K562 (cell line): ENCODE results near the gene CELA3B. TPM values are rescaled to one million over a fixed set of nuclear protein-coding genes. Genes with fewer than 3 reads are reported as not detected.
A peak's percentile ranks its signal among the peaks of the same experiment; 100 is the strongest.

Experiments used
- CREM ChIP-seq: IDR thresholded peaks from 2 replicates; pipeline ENCODE4 v1.6.1; 2014; ENCODE audit warnings: antibody characterized with exemption, low read depth
- EP400 ChIP-seq: fragments of 450-650 bp; IDR thresholded peaks from 2 replicates; pipeline ENCODE4 v1.6.1; 2017; ENCODE audit warnings: antibody characterized with exemption, mild to moderate bottlenecking, moderate library complexity
- FOXA3 ChIP-seq, 2 experiments: fragments of 450-650 bp in 1 of 2; sonication (generic) in 1 of 2; formaldehyde crosslinking; IDR thresholded peaks in 1 of 2; conservative IDR thresholded peaks in 1 of 2; 2 replicates each; pipeline versions ENCODE4 v1.4.0 to v1.8.0; 2020 to 2022; ENCODE audit warnings: mild to moderate bottlenecking in 2 of 2, missing genetic modification reagents in 1 of 2
- SIN3A ChIP-seq, 2 experiments: fragments of 150-350 bp in 1 of 2; IDR thresholded peaks; 2 replicates each; pipeline ENCODE4 v1.6.1; 2011 to 2016; ENCODE audit warnings: borderline replicate concordance in 2 of 2, low read depth in 2 of 2, low read length in 2 of 2, mild to moderate bottlenecking in 2 of 2, moderate library complexity in 2 of 2; ENCODE audit not compliant: control insufficient read depth in 1 of 2
- TCF7 ChIP-seq: sonication (generic); IDR thresholded peaks from 2 replicates; pipeline ENCODE4 v1.6.1; 2016; ENCODE audit warnings: antibody characterized with exemption, borderline replicate concordance
- TRIM24 ChIP-seq, 2 experiments: fragments of 450-650 bp; IDR thresholded peaks; 2 replicates each; pipeline ENCODE4 v1.6.1; 2016
- ZNF316 ChIP-seq: fragments of 450-650 bp; IDR thresholded peaks from 2 replicates; pipeline ENCODE4 v1.6.1; 2016
- ZNF347 ChIP-seq: fragments of 450-650 bp; formaldehyde crosslinking; IDR thresholded peaks from 2 replicates; pipeline ENCODE4 v1.4.0; 2020; ENCODE audit warnings: low read depth, mild to moderate bottlenecking, moderate library complexity
- ZNF354B ChIP-seq: fragments of 250-450 bp; sonication (Bioruptor Pico); IDR thresholded peaks from 2 replicates; pipeline ENCODE4 v1.4.0; 2020
- ZNF699 ChIP-seq: fragments of 250-450 bp; sonication (Bioruptor Pico); IDR thresholded peaks from 2 replicates; pipeline ENCODE4 v1.8.0; 2021; ENCODE audit warnings: mild to moderate bottlenecking, moderate library complexity; ENCODE audit not compliant: insufficient replicate concordance
- polyA plus RNA-seq, 8 experiments: library from polyadenylated mRNA; depleted of rRNA in 4 of 8; stranded (reverse) in 5 of 8; unstranded in 3 of 8; fragments of >200 nt; fragmentation: Nextera tagmentation in 2 of 8; fragmentation: Illumina TruSeq in 1 of 8; extraction: Ambion mirVana in 2 of 8; extraction: Trizol in 1 of 8; gene quantifications; 2 replicates each; pipeline versions ENCODE4 v1.2.1 to v1.2.3, GENCODE V29; 2011 to 2014; ENCODE audit warnings: inconsistent platforms in 1 of 8, missing spikeins in 1 of 8
- total RNA-seq, 7 experiments: library from RNA; depleted of rRNA in 6 of 7; stranded (reverse); fragments of >200 nt in 6 of 7; fragmentation: Illumina TruSeq in 2 of 7; extraction: Trizol in 2 of 7; gene quantifications; 2 replicates each; pipeline versions ENCODE4 v1.2.1 to v1.2.3, GENCODE V29; 2011 to 2021; ENCODE audit warnings: low replicate concordance in 1 of 7
- TF ChIP-seq, protein P1 (sequence below), 2 experiments: fragments of 450-650 bp in 1 of 2; sonication (generic) in 1 of 2; formaldehyde crosslinking; conservative IDR thresholded peaks; 2 replicates each; pipeline versions ENCODE4 v1.4.0 to v1.8.1; 2020 to 2022; ENCODE audit warnings: mild to moderate bottlenecking in 1 of 2, missing genetic modification reagents in 1 of 2
- TF ChIP-seq, protein P2 (sequence below): fragments of 250-450 bp; sonication (Bioruptor Pico); IDR thresholded peaks from 2 replicates; pipeline ENCODE4 v1.8.0; 2021; ENCODE audit warnings: mild to moderate bottlenecking, moderate library complexity
- TF ChIP-seq, protein P3 (sequence below): sonication (generic); formaldehyde crosslinking; IDR thresholded peaks from 2 replicates; pipeline ENCODE4 v1.9.0; 2022; ENCODE audit warnings: mild to moderate bottlenecking, missing genetic modification reagents
- TF ChIP-seq, protein P4 (sequence below): sonication (generic); formaldehyde crosslinking; IDR thresholded peaks from 2 replicates; pipeline ENCODE4 v1.8.1; 2023; ENCODE audit warnings: mild to moderate bottlenecking, missing genetic modification reagents
- TF ChIP-seq, protein P5 (sequence below): fragments of 250-450 bp; sonication (Bioruptor Pico); IDR thresholded peaks from 2 replicates; pipeline ENCODE4 v1.8.0; 2021; ENCODE audit warnings: borderline replicate concordance, mild to moderate bottlenecking, moderate library complexity; ENCODE audit not compliant: poor library complexity, severe bottlenecking
- TF ChIP-seq, protein P6 (sequence below), 2 experiments: fragments of 200-800 bp in 1 of 2; sonication (Bioruptor generic) in 1 of 2; sonication (generic) in 1 of 2; formaldehyde crosslinking in 1 of 2; IDR thresholded peaks in 1 of 2; conservative IDR thresholded peaks in 1 of 2; 2 replicates each; pipeline versions ENCODE4 v1.5.0 to v1.6.1; 2016 to 2020; ENCODE audit warnings: missing compliant biosample characterization in 1 of 2, missing genetic modification characterization in 1 of 2, missing genetic modification reagents in 1 of 2

CELA3B gene
- total and polyA plus RNA-seq, 9 of the 15 experiments (the other 6 are each of a cell fraction or from before 2014, with no cell fraction given): 3.1 TPM; not detected in 8

DNA sequence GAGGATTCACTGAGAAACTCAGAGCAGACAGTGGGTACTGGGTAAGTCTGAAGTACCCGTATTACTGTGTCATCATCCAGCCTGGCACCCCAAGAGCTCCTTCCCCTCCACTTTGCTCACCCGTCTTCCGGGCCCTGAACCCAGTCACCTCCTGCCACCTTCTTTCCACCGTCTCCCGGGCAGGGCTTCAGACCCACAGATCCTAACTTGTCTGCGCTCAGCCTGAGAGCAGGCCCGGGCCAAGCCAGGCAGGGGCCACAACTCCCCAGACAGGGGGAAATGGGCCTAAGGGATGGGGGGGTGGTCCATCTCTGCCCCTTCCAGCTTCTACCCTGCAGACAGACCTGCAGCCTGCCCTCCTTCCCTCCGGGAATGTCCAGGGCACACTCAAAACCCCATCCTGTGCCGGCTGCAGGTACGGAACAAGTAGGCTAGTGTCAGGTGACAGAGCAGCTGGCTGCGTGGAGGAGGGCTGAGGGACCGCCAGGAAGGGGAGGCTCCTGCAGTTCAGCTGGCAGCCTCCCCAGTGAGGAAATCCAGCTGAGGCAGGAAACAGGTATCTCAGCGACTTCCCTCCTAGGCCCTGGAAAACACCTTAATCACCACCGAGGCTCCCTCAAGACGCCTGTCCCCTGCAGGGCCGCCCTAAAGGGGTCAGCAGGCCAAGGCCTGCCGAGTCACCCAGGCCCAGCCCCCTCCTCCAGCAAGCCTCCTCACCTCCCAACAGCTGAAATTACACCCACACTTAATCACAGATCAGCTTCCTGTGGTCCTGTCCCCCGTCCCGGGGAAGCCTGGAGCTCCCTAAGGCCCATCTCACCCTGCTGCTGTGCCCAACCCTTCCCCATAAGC is 43.2 kb upstream of the CELA3B start (continued):
- TF ChIP-seq FOXA3 (CRISPR knock-in tag; conservative IDR thresholded peaks at IDR 0.05 in 1 of 2, IDR thresholded peaks at IDR 0.05 in 1 of 2) (peak in 1 of 2 experiments; percentile 6; a peak in 1 of 4 replicates), TRIM24 (IDR thresholded peaks at IDR 0.05) (0 out of 4 replicates have a peak, but pooled peaks of 1 of the 2 experiments have one; percentile 33), ZNF699 (CRISPR knock-in tag) (no peak), TCF7 (no peak), ZNF316 (peak; percentile 45; the same call in 1 of the 2 replicates), ZNF347 (CRISPR knock-in tag) (no peak), EP400 (no peak), ZNF354B (CRISPR knock-in tag) (no peak), SIN3A (IDR thresholded peaks at IDR 0.05; ENCODE audit: borderline replicate concordance in 2 of 2, control insufficient read depth in 1 of 2, low read depth in 2 of 2, low read length in 2 of 2) (peak in 1 of 2 experiments; percentile 79; a peak in 1 of 4 replicates), CREM (0 out of 2 replicates have a peak, but pooled peaks have one; percentile 26)
- TF ChIP-seq, protein P1, sequence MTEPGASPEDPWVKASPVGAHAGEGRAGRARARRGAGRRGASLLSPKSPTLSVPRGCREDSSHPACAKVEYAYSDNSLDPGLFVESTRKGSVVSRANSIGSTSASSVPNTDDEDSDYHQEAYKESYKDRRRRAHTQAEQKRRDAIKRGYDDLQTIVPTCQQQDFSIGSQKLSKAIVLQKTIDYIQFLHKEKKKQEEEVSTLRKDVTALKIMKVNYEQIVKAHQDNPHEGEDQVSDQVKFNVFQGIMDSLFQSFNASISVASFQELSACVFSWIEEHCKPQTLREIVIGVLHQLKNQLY (CRISPR knock-in tag; conservative IDR thresholded peaks at IDR 0.05): no peak
- TF ChIP-seq, protein P2, sequence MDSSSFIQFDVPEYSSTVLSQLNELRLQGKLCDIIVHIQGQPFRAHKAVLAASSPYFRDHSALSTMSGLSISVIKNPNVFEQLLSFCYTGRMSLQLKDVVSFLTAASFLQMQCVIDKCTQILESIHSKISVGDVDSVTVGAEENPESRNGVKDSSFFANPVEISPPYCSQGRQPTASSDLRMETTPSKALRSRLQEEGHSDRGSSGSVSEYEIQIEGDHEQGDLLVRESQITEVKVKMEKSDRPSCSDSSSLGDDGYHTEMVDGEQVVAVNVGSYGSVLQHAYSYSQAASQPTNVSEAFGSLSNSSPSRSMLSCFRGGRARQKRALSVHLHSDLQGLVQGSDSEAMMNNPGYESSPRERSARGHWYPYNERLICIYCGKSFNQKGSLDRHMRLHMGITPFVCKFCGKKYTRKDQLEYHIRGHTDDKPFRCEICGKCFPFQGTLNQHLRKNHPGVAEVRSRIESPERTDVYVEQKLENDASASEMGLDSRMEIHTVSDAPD (CRISPR knock-in tag): no peak
- TF ChIP-seq, protein P3, sequence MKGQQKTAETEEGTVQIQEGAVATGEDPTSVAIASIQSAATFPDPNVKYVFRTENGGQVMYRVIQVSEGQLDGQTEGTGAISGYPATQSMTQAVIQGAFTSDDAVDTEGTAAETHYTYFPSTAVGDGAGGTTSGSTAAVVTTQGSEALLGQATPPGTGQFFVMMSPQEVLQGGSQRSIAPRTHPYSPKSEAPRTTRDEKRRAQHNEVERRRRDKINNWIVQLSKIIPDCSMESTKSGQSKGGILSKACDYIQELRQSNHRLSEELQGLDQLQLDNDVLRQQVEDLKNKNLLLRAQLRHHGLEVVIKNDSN (CRISPR knock-in tag): peak; percentile 71
- TF ChIP-seq, protein P4, sequence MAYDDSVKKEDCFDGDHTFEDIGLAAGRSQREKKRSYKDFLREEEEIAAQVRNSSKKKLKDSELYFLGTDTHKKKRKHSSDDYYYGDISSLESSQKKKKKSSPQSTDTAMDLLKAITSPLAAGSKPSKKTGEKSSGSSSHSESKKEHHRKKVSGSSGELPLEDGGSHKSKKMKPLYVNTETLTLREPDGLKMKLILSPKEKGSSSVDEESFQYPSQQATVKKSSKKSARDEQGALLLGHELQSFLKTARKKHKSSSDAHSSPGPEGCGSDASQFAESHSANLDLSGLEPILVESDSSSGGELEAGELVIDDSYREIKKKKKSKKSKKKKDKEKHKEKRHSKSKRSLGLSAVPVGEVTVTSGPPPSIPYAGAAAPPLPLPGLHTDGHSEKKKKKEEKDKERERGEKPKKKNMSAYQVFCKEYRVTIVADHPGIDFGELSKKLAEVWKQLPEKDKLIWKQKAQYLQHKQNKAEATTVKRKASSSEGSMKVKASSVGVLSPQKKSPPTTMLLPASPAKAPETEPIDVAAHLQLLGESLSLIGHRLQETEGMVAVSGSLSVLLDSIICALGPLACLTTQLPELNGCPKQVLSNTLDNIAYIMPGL (CRISPR knock-in tag): no peak
- TF ChIP-seq, protein P5, sequence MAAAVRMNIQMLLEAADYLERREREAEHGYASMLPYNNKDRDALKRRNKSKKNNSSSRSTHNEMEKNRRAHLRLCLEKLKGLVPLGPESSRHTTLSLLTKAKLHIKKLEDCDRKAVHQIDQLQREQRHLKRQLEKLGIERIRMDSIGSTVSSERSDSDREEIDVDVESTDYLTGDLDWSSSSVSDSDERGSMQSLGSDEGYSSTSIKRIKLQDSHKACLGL (CRISPR knock-in tag): no peak
- TF ChIP-seq, protein P6, sequence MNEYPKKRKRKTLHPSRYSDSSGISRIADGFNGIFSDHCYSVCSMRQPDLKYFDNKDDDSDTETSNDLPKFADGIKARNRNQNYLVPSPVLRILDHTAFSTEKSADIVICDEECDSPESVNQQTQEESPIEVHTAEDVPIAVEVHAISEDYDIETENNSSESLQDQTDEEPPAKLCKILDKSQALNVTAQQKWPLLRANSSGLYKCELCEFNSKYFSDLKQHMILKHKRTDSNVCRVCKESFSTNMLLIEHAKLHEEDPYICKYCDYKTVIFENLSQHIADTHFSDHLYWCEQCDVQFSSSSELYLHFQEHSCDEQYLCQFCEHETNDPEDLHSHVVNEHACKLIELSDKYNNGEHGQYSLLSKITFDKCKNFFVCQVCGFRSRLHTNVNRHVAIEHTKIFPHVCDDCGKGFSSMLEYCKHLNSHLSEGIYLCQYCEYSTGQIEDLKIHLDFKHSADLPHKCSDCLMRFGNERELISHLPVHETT (CRISPR knock-in tag; conservative IDR thresholded peaks at IDR 0.05 in 1 of 2, IDR thresholded peaks at IDR 0.05 in 1 of 2): no peak
